Heart left ventricle (tissue), 13 donors: ENCODE results near the gene WWOX.

Experiments
- CTCF ChIP-seq, 12 donors: fragments of 200-600 bp; sonication (generic) in 4 of 12; IDR thresholded peaks; one replicate each; pipeline versions ENCODE4 v1.5.0 to v1.8.0; 2018 to 2022; ENCODE audit warnings: antibody characterized with exemption in 12 of 12, mild to moderate bottlenecking in 5 of 12
- POLR2A ChIP-seq, 2 donors: fragments of 450-650 bp; IDR thresholded peaks; one replicate each; pipeline ENCODE4 v1.6.1; 2017; ENCODE audit warnings: antibody characterized with exemption in 2 of 2, mild to moderate bottlenecking in 2 of 2, moderate library complexity in 2 of 2
- donor health status: ischemic (EF 13 %, LVEDD 7.1; RV severe dilation, severe dysfunction).
- donor health status: DM: no; HTN: yes; CAD: no.
- donor health status: DM: no; HTN: no; CAD: no.
- donor health status: ischemic (EF 25% LVEDD 6.9; RV normal size, moderate dysfunction).
- donor health status: ischemic (EF 25% LVEDD 5.7; RV mildly dilated, moderate dysfunction).
- donor health status: ischemic (EF 35%, LVEDD 5.7; RV mildly dilated, moderate dysfunction).
- donor health status: nonischemic (EF 11% LVEDD 7.7; RV severe dilation, severe dysfunction).
- donor health status: DM: yes; HTN: yes; CAD: no.
- donor health status: PGD.
- donor health status: ischemic (EF 29% LVEDD 5.4; RV normal size, mild dysfunction).
- donor health status: nonischemic (EF 23%, LVEDD 6.1; RV moderate dilation, normal function).

DNA sequence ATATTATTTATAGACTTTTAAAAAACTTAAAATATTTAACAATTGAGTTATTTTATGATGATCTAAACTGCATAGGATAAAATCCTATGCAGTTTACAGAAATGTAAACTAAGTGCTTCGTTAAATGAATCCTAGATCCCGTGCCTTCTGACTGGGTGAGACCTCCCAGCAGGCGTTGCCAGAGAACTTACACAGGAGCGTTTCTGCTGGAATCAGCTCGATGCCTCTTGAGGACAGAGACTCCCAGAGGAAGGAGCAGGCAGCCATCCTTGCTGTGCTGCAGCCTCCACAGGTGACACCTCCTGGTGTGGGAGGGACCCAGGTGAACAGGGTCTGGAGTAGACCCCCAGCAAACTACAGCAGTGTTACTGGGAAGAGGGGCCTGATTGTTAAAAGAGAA lies 160.4 kb downstream of the WWOX start:
- no peak for TF ChIP-seq CTCF (IDR thresholded peaks at IDR 0.05)
- TF ChIP-seq POLR2A (IDR thresholded peaks at IDR 0.05) = no peak
